Mesenchymal stem cell (in vitro differentiated cells and primary cell): ENCODE measurements around the gene OR1I1.

Source experiments
- DNase-seq: peaks from one replicate; pipeline ENCODE4 v3.0.0-alpha.2; 2013
- H2AFZ ChIP-seq: one replicate; pipeline ENCODE4 v1.6.1; 2013; ENCODE audit warnings: low read depth, mild to moderate bottlenecking, control low read depth, inconsistent platforms, low read length, moderate library complexity
- H2AK5ac ChIP-seq: 2 replicates; pipeline ENCODE4 v1.6.1; 2013; ENCODE audit warnings: low read length, moderate library complexity, mild to moderate bottlenecking, inconsistent platforms; ENCODE audit not compliant: severe bottlenecking
- H2BK120ac ChIP-seq: one replicate; pipeline ENCODE4 v1.6.1; 2013; ENCODE audit warnings: low read depth, mild to moderate bottlenecking, inconsistent platforms, low read length, moderate library complexity
- H2BK12ac ChIP-seq, 2 experiments: one replicate each; pipeline ENCODE4 v1.6.1; 2013; ENCODE audit warnings: inconsistent platforms in 2 of 2, low read length in 2 of 2, mild to moderate bottlenecking in 2 of 2, moderate library complexity in 2 of 2, control low read depth in 1 of 2
- H2BK15ac ChIP-seq: one replicate; pipeline ENCODE4 v1.6.1; 2013; ENCODE audit warnings: mild to moderate bottlenecking, low read depth, inconsistent platforms; ENCODE audit not compliant: poor library complexity, severe bottlenecking
- H2BK5ac ChIP-seq: 2 replicates; pipeline ENCODE4 v1.6.1; 2013; ENCODE audit warnings: low read depth, mild to moderate bottlenecking, low read length, control low read depth, inconsistent platforms; ENCODE audit not compliant: poor library complexity, severe bottlenecking
- H3K14ac ChIP-seq, 2 experiments: one replicate each; pipeline ENCODE4 v1.6.1; 2013; ENCODE audit warnings: inconsistent platforms in 2 of 2, low read length in 2 of 2, control low read depth in 1 of 2, mild to moderate bottlenecking in 1 of 2, moderate library complexity in 1 of 2
- H3K18ac ChIP-seq, 2 experiments: one replicate each; pipeline ENCODE4 v1.6.1; 2013; ENCODE audit warnings: inconsistent platforms in 2 of 2, low read length in 2 of 2, control low read depth in 1 of 2, low read depth in 1 of 2, mild to moderate bottlenecking in 1 of 2
- H3K23ac ChIP-seq, 2 experiments: one replicate each; pipeline ENCODE4 v1.6.1; 2013; ENCODE audit warnings: inconsistent platforms in 2 of 2, low read length in 2 of 2, mild to moderate bottlenecking in 2 of 2, moderate library complexity in 2 of 2, control low read depth in 1 of 2
- H3K27ac ChIP-seq: 2 replicates; pipeline ENCODE4 v1.5.1; 2013; ENCODE audit warnings: mild to moderate bottlenecking, moderate library complexity, low read length, control low read depth, inconsistent platforms; ENCODE audit not compliant: poor library complexity, severe bottlenecking
- H3K27me3 ChIP-seq, 2 experiments: 2 replicates each; pipeline versions ENCODE4 v1.6.1 to v1.7.0; 2013; ENCODE audit warnings: low read length in 2 of 2, mild to moderate bottlenecking in 2 of 2, moderate library complexity in 2 of 2, control low read depth in 1 of 2, inconsistent platforms in 1 of 2; ENCODE audit not compliant: control insufficient read depth in 1 of 2, insufficient read depth in 1 of 2
- H3K36me3 ChIP-seq, 2 experiments: 2 replicates each; pipeline versions ENCODE4 v1.6.1 to v1.7.0; 2013; ENCODE audit warnings: low read length in 2 of 2, control low read depth in 1 of 2, inconsistent platforms in 1 of 2, low read depth in 1 of 2, mild to moderate bottlenecking in 1 of 2; ENCODE audit not compliant: insufficient read depth in 2 of 2, control insufficient read depth in 1 of 2
- H3K4ac ChIP-seq, 2 experiments: one replicate each; pipeline ENCODE4 v1.6.1; 2013; ENCODE audit warnings: inconsistent platforms in 2 of 2, low read length in 2 of 2, mild to moderate bottlenecking in 2 of 2, moderate library complexity in 2 of 2, control low read depth in 1 of 2, low read depth in 1 of 2
- H3K4me1 ChIP-seq: 2 replicates; pipeline ENCODE4 v1.6.1; 2013; ENCODE audit warnings: low read depth, low read length, control low read depth; ENCODE audit not compliant: control insufficient read depth, insufficient read depth
- H3K4me2 ChIP-seq: 2 replicates; pipeline ENCODE4 v1.6.1; 2013; ENCODE audit warnings: low read length, mild to moderate bottlenecking, inconsistent platforms; ENCODE audit not compliant: poor library complexity, severe bottlenecking
- H3K4me3 ChIP-seq, 2 experiments: 2 replicates each; pipeline versions ENCODE4 v1.5.1 to v1.7.0; 2013; ENCODE audit warnings: low read length in 2 of 2, mild to moderate bottlenecking in 2 of 2, control low read depth in 1 of 2, low read depth in 1 of 2; ENCODE audit not compliant: insufficient read depth in 1 of 2
- H3K79me1 ChIP-seq: replicated peaks from 2 replicates; pipeline ENCODE4 v1.6.1; 2013; ENCODE audit warnings: mild to moderate bottlenecking, control low read depth, low read length, inconsistent platforms; ENCODE audit not compliant: poor library complexity, severe bottlenecking
- H3K9ac ChIP-seq: 2 replicates; pipeline ENCODE4 v1.7.0; 2013; ENCODE audit warnings: mild to moderate bottlenecking, low read length, moderate library complexity
- H3K9me3 ChIP-seq: 2 replicates; pipeline ENCODE4 v1.7.0; 2013; ENCODE audit warnings: mild to moderate bottlenecking, low read length; ENCODE audit not compliant: control insufficient read depth
- H4K8ac ChIP-seq: one replicate; pipeline ENCODE4 v1.6.1; 2013; ENCODE audit warnings: inconsistent platforms, mild to moderate bottlenecking, low read length, moderate library complexity
- H4K91ac ChIP-seq: one replicate; pipeline ENCODE4 v1.6.1; 2013; ENCODE audit warnings: mild to moderate bottlenecking, low read length, inconsistent platforms
- WGBS: methylation state at CpG from one replicate; pipeline ENCODE4 v1.1.7; 2013; ENCODE audit warnings: mixed read lengths; 5-methylcytosine and 5-hydroxymethylcytosine counted together

Gene OR1I1

DNA sequence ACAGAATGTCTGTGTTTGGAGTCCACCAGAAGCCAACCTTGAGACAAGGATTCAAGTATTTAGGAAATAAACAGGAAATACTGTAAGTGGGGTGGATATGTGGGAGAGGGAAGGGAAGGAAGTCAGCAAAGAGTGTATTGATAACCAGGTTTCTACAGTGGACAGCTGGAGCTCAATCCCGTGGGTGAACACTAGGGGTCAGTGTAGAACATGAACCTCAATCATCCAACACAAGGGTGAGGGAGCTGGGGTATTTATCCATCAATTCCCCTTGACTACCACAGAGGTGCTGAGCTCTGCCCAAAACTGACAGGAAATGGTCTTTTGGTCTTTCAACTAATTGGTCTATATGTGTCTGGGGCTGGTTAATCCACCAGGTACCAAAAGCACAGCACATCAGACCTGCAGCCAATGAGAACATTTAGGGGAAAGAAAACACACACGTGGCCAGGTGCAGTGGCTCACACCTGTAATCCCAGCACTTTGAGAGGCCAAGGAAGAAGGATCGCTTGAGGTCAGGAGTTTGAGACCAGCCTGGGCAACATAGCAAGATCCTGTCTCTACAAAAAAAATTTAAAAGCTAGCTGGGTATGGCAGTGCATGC lies 19.6 kb downstream of the OR1I1 start:
- Histone ChIP-seq H2AK5ac (no peak overlapping the region), H2AFZ (no peak overlapping the region), H3K4ac (no peak overlapping the region), H3K36me3 (no peaks in the 10 kb centered on the region), H4K8ac (no peak overlapping the region), H3K9ac (no peak overlapping the region), H3K9me3 (peaks cover 17% of the 10 kb centered on the region), H3K23ac (no peak overlapping the region), H3K27me3 (peaks cover 3 to 6% of the 10 kb centered on the region in 2 experiments), H2BK120ac (no peak overlapping the region), H2BK15ac (no peak overlapping the region), H3K27ac (no peak overlapping the region), H3K18ac (no peak overlapping the region), H3K14ac (no peak overlapping the region), H3K79me1 (no peaks in the 10 kb centered on the region), H3K4me1 (no peaks in the 10 kb centered on the region), H2BK12ac (no peak overlapping the region), H2BK5ac (no peak overlapping the region), H4K91ac (no peak overlapping the region), H3K4me2 (no peak overlapping the region), H3K4me3 (no peak overlapping the region)
- DNase-seq = peak; percentile 63
- WGBS = 51% methylated on average over 3 of the region's 3 CpGs

DNA sequence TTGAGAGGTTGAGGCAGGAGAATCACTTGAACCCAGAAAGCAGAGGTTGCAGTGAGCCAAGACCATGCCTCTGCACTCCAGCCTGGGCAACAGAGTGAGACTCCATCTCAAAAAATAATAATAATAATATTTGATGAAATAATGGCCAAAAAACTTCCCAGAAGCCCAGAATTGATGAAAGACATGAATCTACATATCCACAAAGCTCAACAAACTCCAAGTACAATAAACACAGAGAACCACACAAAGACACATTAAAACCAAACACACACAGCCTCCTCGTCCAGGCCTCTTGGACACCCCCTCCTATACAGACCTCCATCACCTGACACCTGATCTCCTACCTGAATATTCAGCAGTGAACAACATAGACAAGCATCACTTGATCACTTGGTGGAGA lies 22.0 kb downstream of the OR1I1 start:
- no peaks in the 10 kb centered on the region for H3K79me1 ChIP-seq
- no peak overlapping the region for H3K14ac ChIP-seq
- H2BK15ac ChIP-seq = no peak overlapping the region
- H3K4me3 ChIP-seq = no peak overlapping the region
- no peak overlapping the region for H3K9ac ChIP-seq
- peaks cover 17% of the 10 kb centered on the region for H3K9me3 ChIP-seq
- H2BK12ac ChIP-seq = no peak overlapping the region
- H2AFZ ChIP-seq = no peak overlapping the region
- WGBS = 76% methylated on average over 1 of the region's 1 CpG
- no peak overlapping the region for H3K4ac ChIP-seq
- H4K91ac ChIP-seq = no peak overlapping the region
- peaks cover 9% of the 10 kb centered on the region for H3K4me1 ChIP-seq
- no peak overlapping the region for H3K23ac ChIP-seq
- no peak overlapping the region for H4K8ac ChIP-seq
- no peak overlapping the region for H3K4me2 ChIP-seq
- no peak overlapping the region for H3K27ac ChIP-seq
- peaks cover 0 to 3% of the 10 kb centered on the region in 2 experiments for H3K36me3 ChIP-seq
- H2BK120ac ChIP-seq = no peak overlapping the region
- no peak overlapping the region for H3K18ac ChIP-seq
- no peak overlapping the region for H2BK5ac ChIP-seq
- no peak overlapping the region for H2AK5ac ChIP-seq
- no peak for DNase-seq
- peaks cover 0 to 2% of the 10 kb centered on the region in 2 experiments for H3K27me3 ChIP-seq

DNA sequence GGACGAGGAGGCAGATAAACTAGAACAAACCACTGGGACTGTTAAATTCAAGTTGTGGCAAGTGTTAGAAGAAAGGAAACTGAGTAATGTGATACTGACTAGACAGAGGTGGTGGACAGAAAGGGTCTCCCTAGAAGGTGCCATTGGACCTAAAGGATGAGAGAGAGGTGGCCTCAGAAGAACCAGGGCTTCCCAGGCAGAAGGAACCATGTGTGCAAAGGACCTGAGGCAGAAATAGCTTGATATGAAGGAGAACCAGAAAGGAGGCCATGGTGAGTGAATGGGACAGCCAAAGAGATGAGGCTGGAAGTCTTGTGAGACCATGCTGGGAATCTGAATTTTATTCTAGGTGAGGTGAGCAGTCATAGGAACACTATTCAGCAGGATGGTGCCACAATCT lies 22.4 kb downstream of the OR1I1 start:
- H3K27ac ChIP-seq = no peak overlapping the region
- H2AFZ ChIP-seq = no peak overlapping the region
- WGBS = 80% methylated on average over 1 of the region's 1 CpG

DNA sequence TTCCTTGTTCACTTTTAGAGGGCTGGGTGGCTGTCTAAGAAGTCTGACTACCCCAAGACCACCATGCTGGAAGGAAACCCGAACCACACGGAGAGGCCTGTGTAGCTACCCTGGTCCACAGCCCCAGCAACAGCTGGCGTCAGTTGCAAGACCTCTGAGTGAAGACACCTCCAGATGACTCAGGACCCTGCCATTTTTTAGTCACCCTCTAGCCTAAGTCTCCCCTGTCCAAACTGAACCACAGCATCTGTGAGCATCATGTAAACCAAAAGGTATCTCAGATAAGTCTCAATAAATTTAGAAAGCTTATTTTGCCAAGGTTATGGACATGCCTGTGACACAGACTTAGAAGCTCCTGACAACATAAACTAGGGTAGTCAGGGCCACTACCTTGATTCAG lies 23.0 kb downstream of the OR1I1 start:
- Histone ChIP-seq H2AK5ac (no peak overlapping the region), H2AFZ (no peak overlapping the region), H3K36me3 (peaks cover 4 to 13% of the 10 kb centered on the region in 2 experiments), H3K14ac (no peak overlapping the region), H3K79me1 (peaks cover 2% of the 10 kb centered on the region), H4K8ac (no peak overlapping the region), H3K23ac (no peak overlapping the region), H3K27me3 (peaks cover 0 to 2% of the 10 kb centered on the region in 2 experiments), H3K4me2 (no peak overlapping the region), H2BK12ac (no peak overlapping the region), H2BK15ac (no peak overlapping the region), H3K4me1 (peaks cover 12% of the 10 kb centered on the region), H3K4ac (no peak overlapping the region), H3K9me3 (peaks cover 17% of the 10 kb centered on the region), H3K18ac (no peak overlapping the region), H4K91ac (no peak overlapping the region), H2BK120ac (no peak overlapping the region), H2BK5ac (no peak overlapping the region), H3K27ac (no peak overlapping the region), H3K9ac (no peak overlapping the region), H3K4me3 (no peak overlapping the region)
- WGBS = 95% methylated on average over 3 of the region's 3 CpGs
- no peak for DNase-seq

More for the DNA sequence above, 22.4 kb downstream of the OR1I1 start:
- Histone ChIP-seq H3K14ac (no peak overlapping the region), H2BK5ac (no peak overlapping the region), H3K23ac (no peak overlapping the region), H2BK120ac (no peak overlapping the region), H2BK12ac (no peak overlapping the region), H3K4me2 (no peak overlapping the region), H4K8ac (no peak overlapping the region), H3K9ac (no peak overlapping the region), H3K18ac (no peak overlapping the region), H2BK15ac (no peak overlapping the region), H3K4me1 (peaks cover 12% of the 10 kb centered on the region), H3K4me3 (no peak overlapping the region), H3K79me1 (no peaks in the 10 kb centered on the region), H2AK5ac (no peak overlapping the region), H3K27me3 (peaks cover 0 to 2% of the 10 kb centered on the region in 2 experiments), H3K9me3 (peaks cover 17% of the 10 kb centered on the region), H4K91ac (no peak overlapping the region), H3K4ac (no peak overlapping the region), H3K36me3 (peaks cover 3 to 7% of the 10 kb centered on the region in 2 experiments)
- DNase-seq = no peak
